Measurements from ENCODE around the gene DNTTIP2. TPM values are rescaled to one million over a fixed set of nuclear protein-coding genes. Genes with fewer than 3 reads are reported as not detected.

Gene DNTTIP2
- polyA plus RNA-seq, 1 of the 3 experiments (the other 2 are of a cell fraction) = 9.6 TPM

DNA sequence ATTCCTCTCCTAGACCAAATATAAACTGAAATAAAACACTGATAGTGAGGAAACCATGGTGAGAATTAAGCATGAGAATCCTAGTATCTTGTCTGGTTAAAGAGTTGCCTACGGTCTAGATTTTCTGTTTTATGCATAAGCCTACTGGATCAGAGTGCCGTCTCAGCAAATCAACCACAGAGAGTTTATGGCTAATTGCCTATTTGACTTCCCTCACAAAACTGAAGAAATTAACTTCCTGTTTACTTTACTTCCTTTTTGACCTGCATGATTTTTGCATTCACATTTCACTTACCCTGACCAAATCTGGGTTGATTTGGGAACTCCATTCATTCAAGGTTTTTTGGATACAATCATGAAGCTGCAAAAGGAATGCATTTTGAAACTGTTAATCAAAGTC lies 25.2 kb upstream of the DNTTIP2 start:
- Histone ChIP-seq H3K27ac (ENCODE audit: low read depth in 2 of 2, low read length in 1 of 2) (no peak overlapping the region), H3K9ac (no peak overlapping the region), H4K20me1 (ENCODE audit: insufficient read depth) (peaks cover 18% of the 10 kb centered on the region; the same call in 1 of the 2 replicates), H3F3A (replicated peaks; ENCODE audit: insufficient read depth) (peaks cover 12% of the 10 kb centered on the region), H3K4me1 (ENCODE audit: control insufficient read depth in 1 of 2, insufficient read depth in 2 of 2, low read depth in 1 of 2, low read length in 1 of 2) (peaks cover 10 to 16% of the 10 kb centered on the region in 2 experiments; a peak in 3 of 4 replicates), H3K27me3 (ENCODE audit: insufficient read depth) (no peaks in the 10 kb centered on the region), H3K36me3 (replicated peaks in 1 of 2; ENCODE audit: control insufficient read depth in 1 of 2, insufficient read depth in 2 of 2, low read length in 1 of 2) (peaks cover 12 to 18% of the 10 kb centered on the region in 2 experiments), H2AFZ (ENCODE audit: low read depth) (no peak overlapping the region), H3K79me2 (ENCODE audit: insufficient read depth) (peaks cover 94% of the 10 kb centered on the region), H3K4me2 (no peak overlapping the region), H3K9me3 (no peaks in the 10 kb centered on the region), H3K9me2 (no peaks in the 10 kb centered on the region), H3K4me3 (ENCODE audit: low read depth in 2 of 2, low read length in 1 of 2) (no peak overlapping the region)
- POLR2A ChIA-PET = no interaction called here
- TF ChIP-seq FOXJ3 (CRISPR knock-in tag; IDR thresholded peaks at IDR 0.05) (no peak), RXRA (IDR thresholded peaks at IDR 0.05; ENCODE audit: borderline replicate concordance, low read depth) (no peak), NFIC (IDR thresholded peaks at IDR 0.05; ENCODE audit: borderline replicate concordance) (no peak)
- TF ChIP-seq, protein P1, sequence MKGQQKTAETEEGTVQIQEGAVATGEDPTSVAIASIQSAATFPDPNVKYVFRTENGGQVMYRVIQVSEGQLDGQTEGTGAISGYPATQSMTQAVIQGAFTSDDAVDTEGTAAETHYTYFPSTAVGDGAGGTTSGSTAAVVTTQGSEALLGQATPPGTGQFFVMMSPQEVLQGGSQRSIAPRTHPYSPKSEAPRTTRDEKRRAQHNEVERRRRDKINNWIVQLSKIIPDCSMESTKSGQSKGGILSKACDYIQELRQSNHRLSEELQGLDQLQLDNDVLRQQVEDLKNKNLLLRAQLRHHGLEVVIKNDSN (IDR thresholded peaks at IDR 0.05; ENCODE audit: borderline replicate concordance, low read depth) = no peak
- TF ChIP-seq, protein P2, sequence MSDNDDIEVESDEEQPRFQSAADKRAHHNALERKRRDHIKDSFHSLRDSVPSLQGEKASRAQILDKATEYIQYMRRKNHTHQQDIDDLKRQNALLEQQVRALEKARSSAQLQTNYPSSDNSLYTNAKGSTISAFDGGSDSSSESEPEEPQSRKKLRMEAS (IDR thresholded peaks at IDR 0.05; ENCODE audit: low read depth) = no peak
- TF ChIP-seq, protein P3, sequence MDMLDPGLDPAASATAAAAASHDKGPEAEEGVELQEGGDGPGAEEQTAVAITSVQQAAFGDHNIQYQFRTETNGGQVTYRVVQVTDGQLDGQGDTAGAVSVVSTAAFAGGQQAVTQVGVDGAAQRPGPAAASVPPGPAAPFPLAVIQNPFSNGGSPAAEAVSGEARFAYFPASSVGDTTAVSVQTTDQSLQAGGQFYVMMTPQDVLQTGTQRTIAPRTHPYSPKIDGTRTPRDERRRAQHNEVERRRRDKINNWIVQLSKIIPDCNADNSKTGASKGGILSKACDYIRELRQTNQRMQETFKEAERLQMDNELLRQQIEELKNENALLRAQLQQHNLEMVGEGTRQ (IDR thresholded peaks at IDR 0.05; ENCODE audit: borderline replicate concordance, low read depth, low read length) = no peak
- CTCF ChIA-PET = interaction anchor here (1.0 to 1.1 kb wide), 3 partner anchors 13 to 432 kb away, joined by 3 to 4 read pairs (median 3); partner anchors contain the start of gene DNTTIP2
- 84% methylated on average over 2 of the region's 2 CpGs for WGBS (ENCODE audit: low lambda C conversion rate)
- no peak for DNase-seq

DNA sequence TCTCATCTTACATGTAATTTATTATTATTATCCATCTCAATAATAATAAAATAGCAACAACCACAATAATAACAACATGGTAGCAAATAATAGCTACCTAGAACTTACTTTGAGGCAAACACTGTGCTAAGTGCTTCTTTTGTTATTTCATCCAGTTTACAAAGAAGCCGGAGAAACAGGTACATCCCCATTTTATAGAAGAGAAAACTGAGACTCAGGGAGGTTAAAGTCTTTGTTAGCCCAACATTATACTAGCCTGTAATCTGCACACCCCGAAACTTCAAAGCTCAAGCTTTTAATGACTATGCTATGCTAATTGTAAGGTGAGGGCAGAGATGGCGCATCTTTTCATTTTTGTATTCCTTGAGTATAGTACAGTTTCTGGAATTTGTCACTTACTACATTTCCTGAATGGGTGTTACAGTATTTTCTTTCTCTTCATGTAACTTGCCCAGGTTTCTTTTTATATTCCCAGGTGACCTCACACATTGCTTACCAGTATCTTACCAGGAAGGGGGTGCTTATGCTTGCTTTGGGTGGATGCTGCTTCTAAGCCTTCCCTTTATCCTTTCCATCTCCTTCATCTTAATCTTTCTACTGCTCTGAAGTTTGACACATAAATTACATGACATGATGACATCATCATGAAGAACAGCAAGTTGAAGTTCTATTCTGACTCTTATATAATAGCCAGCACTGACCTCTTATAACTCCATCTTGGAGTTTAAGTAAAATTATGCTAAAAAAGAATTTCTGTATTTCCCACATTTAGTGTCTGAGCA lies 21.9 kb upstream of the DNTTIP2 start:
- Histone ChIP-seq H3F3A (replicated peaks; ENCODE audit: insufficient read depth) (peaks cover 11% of the 10 kb centered on the region), H3K27ac (ENCODE audit: low read depth in 2 of 2, low read length in 1 of 2) (no peak overlapping the region), H3K4me3 (ENCODE audit: low read depth in 2 of 2, low read length in 1 of 2) (no peak overlapping the region), H3K9me3 (no peaks in the 10 kb centered on the region), H4K20me1 (ENCODE audit: insufficient read depth) (0 out of 2 replicates have a peak, but pooled peaks cover 9% of the 10 kb centered on the region), H3K4me1 (ENCODE audit: control insufficient read depth in 1 of 2, insufficient read depth in 2 of 2, low read depth in 1 of 2, low read length in 1 of 2) (peaks cover 0 to 4% of the 10 kb centered on the region in 2 experiments; a peak in 3 of 4 replicates), H3K4me2 (no peak overlapping the region), H3K36me3 (replicated peaks in 1 of 2; ENCODE audit: control insufficient read depth in 1 of 2, insufficient read depth in 2 of 2, low read length in 1 of 2) (peaks cover 29 to 46% of the 10 kb centered on the region in 2 experiments), H3K9ac (no peak overlapping the region), H2AFZ (ENCODE audit: low read depth) (no peak overlapping the region), H3K9me2 (no peaks in the 10 kb centered on the region), H3K79me2 (ENCODE audit: insufficient read depth) (peaks cover 66% of the 10 kb centered on the region), H3K27me3 (ENCODE audit: insufficient read depth) (no peaks in the 10 kb centered on the region)
- WGBS (ENCODE audit: low lambda C conversion rate) = 98% methylated on average over 3 of the region's 3 CpGs
- TF ChIP-seq, protein P2 (IDR thresholded peaks at IDR 0.05; ENCODE audit: low read depth) = no peak
- TF ChIP-seq NRF1 (IDR thresholded peaks at IDR 0.05; ENCODE audit: low read depth, low read length) = no peak
- no peak for TF ChIP-seq EZH2phosphoT487 (IDR thresholded peaks at IDR 0.05; ENCODE audit: borderline replicate concordance, low read depth)
- TF ChIP-seq ELF1 (IDR thresholded peaks at IDR 0.05) = no peak
- no peak for TF ChIP-seq FOSL2 (IDR thresholded peaks at IDR 0.05; ENCODE audit: borderline replicate concordance, low read depth)
- no peak for TF ChIP-seq CHD2 (IDR thresholded peaks at IDR 0.05; ENCODE audit: low read length, partially characterized antibody)
- TF ChIP-seq, protein P4, sequence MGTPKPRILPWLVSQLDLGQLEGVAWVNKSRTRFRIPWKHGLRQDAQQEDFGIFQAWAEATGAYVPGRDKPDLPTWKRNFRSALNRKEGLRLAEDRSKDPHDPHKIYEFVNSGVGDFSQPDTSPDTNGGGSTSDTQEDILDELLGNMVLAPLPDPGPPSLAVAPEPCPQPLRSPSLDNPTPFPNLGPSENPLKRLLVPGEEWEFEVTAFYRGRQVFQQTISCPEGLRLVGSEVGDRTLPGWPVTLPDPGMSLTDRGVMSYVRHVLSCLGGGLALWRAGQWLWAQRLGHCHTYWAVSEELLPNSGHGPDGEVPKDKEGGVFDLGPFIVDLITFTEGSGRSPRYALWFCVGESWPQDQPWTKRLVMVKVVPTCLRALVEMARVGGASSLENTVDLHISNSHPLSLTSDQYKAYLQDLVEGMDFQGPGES (IDR thresholded peaks at IDR 0.05; ENCODE audit: low read depth, low read length) = no peak
- no peak for TF ChIP-seq RAD21 (IDR thresholded peaks at IDR 0.05; ENCODE audit: low read length)
- no peak for DNase-seq
- CTCF ChIA-PET = interaction anchor here (0.9 kb wide), 1 partner anchor 8 kb away, joined by 3 read pairs; the partner anchor contains the start of gene GCLM
- POLR2A ChIA-PET = no interaction called here

All from SK-N-SH (cell line).